ENCODE data around the gene PRPH2. TPM values are rescaled to one million over a fixed set of nuclear protein-coding genes. Genes with fewer than 3 reads are reported as not detected.

PRPH2 gene
- total and polyA plus RNA-seq, 10 of the 15 experiments (the other 5 are each of a cell fraction or from before 2014, with no cell fraction given), result 0.08 TPM; not detected in 9

DNA sequence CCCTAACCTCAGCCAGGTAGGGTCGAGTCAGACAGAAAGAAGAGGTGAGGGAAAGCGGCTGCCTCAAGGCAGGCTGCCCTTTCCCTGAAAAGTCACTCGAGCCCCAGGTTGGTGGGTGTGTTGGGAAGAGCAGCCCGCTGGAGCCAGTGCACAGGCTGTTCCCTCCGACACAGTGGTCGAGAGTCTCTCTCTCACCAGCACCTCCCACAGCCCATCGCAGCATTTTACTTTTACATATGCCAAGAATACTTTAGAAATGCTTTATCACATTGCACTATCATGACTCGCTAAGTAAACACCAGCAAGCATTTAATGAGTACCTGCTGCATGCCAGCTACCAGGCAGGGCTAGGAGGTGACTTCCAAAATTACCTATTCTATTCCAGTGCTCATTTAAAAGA lies 1.7 kb downstream of the PRPH2 start:
- SMC1A ChIA-PET (ENCODE audit: uncharacterized antibody, unreplicated experiment), result interaction anchor here (0.6 kb wide), 1 partner anchor 281 kb away, joined by 6 read pairs; no protein-coding TSS in a partner anchor
- TF ChIP-seq SUZ12 (IDR thresholded peaks at IDR 0.05; ENCODE audit: unreplicated experiment) (no peak), ATF7 (IDR thresholded peaks at IDR 0.05; ENCODE audit: low read depth) (no peak), JUNB (IDR thresholded peaks at IDR 0.05) (no peak), LARP7 (IDR thresholded peaks at IDR 0.05) (no peak), MEF2A (IDR thresholded peaks at IDR 0.05; ENCODE audit: insufficient read depth, low read depth, low read length) (no peak), NFIC (IDR thresholded peaks at IDR 0.05; ENCODE audit: low read depth, low read length) (no peak), CHD4 (IDR thresholded peaks at IDR 0.05) (no peak), PAX8 (IDR thresholded peaks at IDR 0.05) (no peak), ZNF217 (IDR thresholded peaks at IDR 0.05) (no peak), ZBED1 (IDR thresholded peaks at IDR 0.05; ENCODE audit: borderline replicate concordance) (no peak)
- TF ChIP-seq, protein P1, sequence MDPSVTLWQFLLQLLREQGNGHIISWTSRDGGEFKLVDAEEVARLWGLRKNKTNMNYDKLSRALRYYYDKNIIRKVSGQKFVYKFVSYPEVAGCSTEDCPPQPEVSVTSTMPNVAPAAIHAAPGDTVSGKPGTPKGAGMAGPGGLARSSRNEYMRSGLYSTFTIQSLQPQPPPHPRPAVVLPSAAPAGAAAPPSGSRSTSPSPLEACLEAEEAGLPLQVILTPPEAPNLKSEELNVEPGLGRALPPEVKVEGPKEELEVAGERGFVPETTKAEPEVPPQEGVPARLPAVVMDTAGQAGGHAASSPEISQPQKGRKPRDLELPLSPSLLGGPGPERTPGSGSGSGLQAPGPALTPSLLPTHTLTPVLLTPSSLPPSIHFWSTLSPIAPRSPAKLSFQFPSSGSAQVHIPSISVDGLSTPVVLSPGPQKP (IDR thresholded peaks at IDR 0.05; ENCODE audit: low read depth, low read length), result no peak
- TF ChIP-seq, protein P2, sequence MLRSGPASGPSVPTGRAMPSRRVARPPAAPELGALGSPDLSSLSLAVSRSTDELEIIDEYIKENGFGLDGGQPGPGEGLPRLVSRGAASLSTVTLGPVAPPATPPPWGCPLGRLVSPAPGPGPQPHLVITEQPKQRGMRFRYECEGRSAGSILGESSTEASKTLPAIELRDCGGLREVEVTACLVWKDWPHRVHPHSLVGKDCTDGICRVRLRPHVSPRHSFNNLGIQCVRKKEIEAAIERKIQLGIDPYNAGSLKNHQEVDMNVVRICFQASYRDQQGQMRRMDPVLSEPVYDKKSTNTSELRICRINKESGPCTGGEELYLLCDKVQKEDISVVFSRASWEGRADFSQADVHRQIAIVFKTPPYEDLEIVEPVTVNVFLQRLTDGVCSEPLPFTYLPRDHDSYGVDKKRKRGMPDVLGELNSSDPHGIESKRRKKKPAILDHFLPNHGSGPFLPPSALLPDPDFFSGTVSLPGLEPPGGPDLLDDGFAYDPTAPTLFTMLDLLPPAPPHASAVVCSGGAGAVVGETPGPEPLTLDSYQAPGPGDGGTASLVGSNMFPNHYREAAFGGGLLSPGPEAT (IDR thresholded peaks at IDR 0.05; ENCODE audit: low read depth), result no peak
- DNase-seq (ENCODE audit: low read depth, low spot score) (no peak), ATAC-seq (no peak), FAIRE-seq (no peak)
- Histone ChIP-seq H3K4me2 (ENCODE audit: control insufficient read depth, insufficient read depth) (no peak overlapping the region), H3K27ac (ENCODE audit: control insufficient read depth, insufficient read depth) (no peak overlapping the region), H3K36me3 (ENCODE audit: control insufficient read depth in 2 of 2, insufficient read depth in 2 of 2, low read length in 1 of 2) (no peaks in the 10 kb centered on the region), H4K20me1 (ENCODE audit: control insufficient read depth, insufficient read depth) (no peaks in the 10 kb centered on the region), H3K9ac (ENCODE audit: control insufficient read depth, insufficient read depth, low read length) (no peak overlapping the region), H3K9me3 (replicated peaks; ENCODE audit: control insufficient read depth, insufficient read depth, low read length) (no peaks in the 10 kb centered on the region), H3K4me1 (ENCODE audit: control insufficient read depth, insufficient read depth, low read length) (peaks cover 4% of the 10 kb centered on the region; the same call in 1 of the 2 replicates), H2AFZ (ENCODE audit: control insufficient read depth, low read depth, low read length) (no peak overlapping the region), H3K79me2 (ENCODE audit: control insufficient read depth, insufficient read depth, low read length) (no peaks in the 10 kb centered on the region), H3K4me3 (no peak overlapping the region), H3K27me3 (replicated peaks in 1 of 2; ENCODE audit: control insufficient read depth in 2 of 2, insufficient read depth in 2 of 2, low read length in 1 of 2) (no peaks in the 10 kb centered on the region)
- RAD21 ChIA-PET (ENCODE audit: unreplicated experiment), result no interaction called here
- intact Hi-C loops (cut with micrococcal nuclease; ENCODE audit: unreplicated experiment), result no loop called here
- no TSS peak for BruUV-seq (replicated peaks)
- WGBS (ENCODE audit: insufficient coverage, insufficient replicate concordance, low lambda C conversion rate, missing lambda C conversion rate), result 51% methylated on average over 8 of the region's 8 CpGs
- POLR2A ChIA-PET, result no interaction called here
- in situ Hi-C loops (cut with MboI), result no loop called here
- CTCF ChIA-PET, result no interaction called here

All from GM12878 (cell line).